Omental fat pad (tissue), 4 donors: ENCODE measurements around the gene AGBL1. TPM values are rescaled to one million over a fixed set of nuclear protein-coding genes. Genes with fewer than 3 reads are reported as not detected.
"Not testable (repeated sequence)": the region's sequence is repeated elsewhere in the genome, so short reads cannot be mapped to it uniquely, and the experiment has no call there.

ENCODE experiments used
- ATAC-seq: fragments of 150-250 bp; one replicate; pipeline ENCODE4 v1.9.1; 2016; ENCODE audit warnings: mild to moderate bottlenecking, moderate library complexity; ENCODE audit not compliant: low FRiP score
- DNase-seq: peaks from one replicate; pipeline ENCODE4 v3.0.0-alpha.2; 2019; ENCODE audit warnings: low spot score
- CTCF ChIP-seq, 3 donors: fragments of 450-650 bp; IDR thresholded peaks; one replicate each; pipeline ENCODE4 v1.5.1; 2016 to 2017; ENCODE audit warnings: antibody characterized with exemption in 3 of 3, mild to moderate bottlenecking in 3 of 3, moderate library complexity in 2 of 3
- total RNA-seq, 4 donors: library from RNA; depleted of rRNA; stranded (reverse); fragments of >200 nt; gene quantifications; one replicate each; pipeline ENCODE4 v1.1.0, GENCODE V29; 2016

Gene AGBL1
- total RNA-seq, 4 donors from 2014 or later, result not detected

GRCh38 chr15:86870846-86871245, 791.2 kb downstream of the AGBL1 start:
- TF ChIP-seq CTCF (IDR thresholded peaks at IDR 0.05), result no peak
- DNase-seq (no peak), ATAC-seq (no peak)

GRCh38 chr15:86871964-86872363, 792.3 kb downstream of the AGBL1 start:
- no peak for TF ChIP-seq CTCF (IDR thresholded peaks at IDR 0.05)
- no peak for ATAC-seq
- DNase-seq, result no peak

- DNase-seq, result no peak
- ATAC-seq, result no peak
- TF ChIP-seq CTCF (IDR thresholded peaks at IDR 0.05), result no peak
Measured at GRCh38 chr15:86872782-86873181, 793.1 kb downstream of the AGBL1 start.

GRCh38 chr15:86875067-86875466, 795.4 kb downstream of the AGBL1 start:
- ATAC-seq, result no peak
- no peak for DNase-seq
- no peak for TF ChIP-seq CTCF (IDR thresholded peaks at IDR 0.05)

- TF ChIP-seq CTCF (IDR thresholded peaks at IDR 0.05), result no peak
- DNase-seq (no peak), ATAC-seq (no peak)
Measured at GRCh38 chr15:86876387-86876944, 796.8 kb downstream of the AGBL1 start.

- no peak for TF ChIP-seq CTCF (IDR thresholded peaks at IDR 0.05)
- no peak for DNase-seq
- no peak for ATAC-seq
Measured at GRCh38 chr15:86877171-86877631, 797.5 kb downstream of the AGBL1 start.

GRCh38 chr15:86878844-86879243, 799.2 kb downstream of the AGBL1 start:
- ATAC-seq, result not testable (repeated sequence)

More at GRCh38 chr15:86878844-86879243, 799.2 kb downstream of the AGBL1 start:
- DNase-seq, result not testable (repeated sequence)
